ENCODE measurements around the gene KRT3. TPM values are rescaled to one million over a fixed set of nuclear protein-coding genes. Genes with fewer than 3 reads are reported as not detected.

The KRT3 gene
- total RNA-seq, 1 experiment from 2014 or later, result not detected

- no peak overlapping the region for H3K27ac ChIP-seq (ENCODE audit: low read depth, low read length, poor library complexity, severe bottlenecking)
- H3K4me3 ChIP-seq (ENCODE audit: low read depth, low read length, poor library complexity, severe bottlenecking), result no peak overlapping the region
- H3K4me1 ChIP-seq (ENCODE audit: insufficient read depth, low read length, poor library complexity, severe bottlenecking), result no peaks in the 10 kb centered on the region
- ChIA-PET POLR2A (ENCODE audit: low non-redundant PET) (no interaction called here), CTCF (no interaction called here)
- H3K27me3 ChIP-seq (replicated peaks; ENCODE audit: insufficient read depth, low read depth, low read length, poor library complexity), result no peaks in the 10 kb centered on the region
- BruUV-seq (replicated peaks), result no TSS peak
- no peak for DNase-seq (ENCODE audit: low spot score)
- no peaks in the 10 kb centered on the region for H3K9me3 ChIP-seq (ENCODE audit: low read depth, low read length, poor library complexity, severe bottlenecking)
- no peaks in the 10 kb centered on the region for H3K36me3 ChIP-seq (ENCODE audit: insufficient read depth, low read length, poor library complexity, severe bottlenecking)
- no peak for TF ChIP-seq EZH2 (IDR thresholded peaks at IDR 0.05; ENCODE audit: borderline replicate concordance, low read depth, low read length, poor library complexity, severe bottlenecking)
- no peak for TF ChIP-seq CTCF (conservative IDR thresholded peaks at IDR 0.05; ENCODE audit: low read depth, low read length)
- intact Hi-C loops (cut with micrococcal nuclease; ENCODE audit: unreplicated experiment), result no loop called here
Observed at GRCh38 chr12:52828591-52829021, 32.7 kb upstream of the KRT3 start.

- Histone ChIP-seq H3K27me3 (replicated peaks; ENCODE audit: insufficient read depth, low read depth, low read length, poor library complexity) (no peaks in the 10 kb centered on the region), H3K4me3 (ENCODE audit: low read depth, low read length, poor library complexity, severe bottlenecking) (no peak overlapping the region), H3K4me1 (ENCODE audit: insufficient read depth, low read length, poor library complexity, severe bottlenecking) (no peaks in the 10 kb centered on the region), H3K9me3 (ENCODE audit: low read depth, low read length, poor library complexity, severe bottlenecking) (no peaks in the 10 kb centered on the region), H3K36me3 (ENCODE audit: insufficient read depth, low read length, poor library complexity, severe bottlenecking) (no peaks in the 10 kb centered on the region), H3K27ac (ENCODE audit: low read depth, low read length, poor library complexity, severe bottlenecking) (no peak overlapping the region)
- TF ChIP-seq EZH2 (IDR thresholded peaks at IDR 0.05; ENCODE audit: borderline replicate concordance, low read depth, low read length, poor library complexity, severe bottlenecking) (no peak), CTCF (conservative IDR thresholded peaks at IDR 0.05; ENCODE audit: low read depth, low read length) (no peak)
- intact Hi-C loops (cut with micrococcal nuclease; ENCODE audit: unreplicated experiment), result no loop called here
- ChIA-PET CTCF (no interaction called here), POLR2A (ENCODE audit: low non-redundant PET) (no interaction called here)
- no TSS peak for BruUV-seq (replicated peaks)
- no peak for DNase-seq (ENCODE audit: low spot score)
Observed at GRCh38 chr12:52828156-52828555, 32.2 kb upstream of the KRT3 start.

- no peak overlapping the region for H3K4me3 ChIP-seq (ENCODE audit: low read depth, low read length, poor library complexity, severe bottlenecking)
- H3K9me3 ChIP-seq (ENCODE audit: low read depth, low read length, poor library complexity, severe bottlenecking), result no peaks in the 10 kb centered on the region
- no peak for DNase-seq (ENCODE audit: low spot score)
- H3K36me3 ChIP-seq (ENCODE audit: insufficient read depth, low read length, poor library complexity, severe bottlenecking), result no peaks in the 10 kb centered on the region
- BruUV-seq (replicated peaks), result no TSS peak
- intact Hi-C loops (cut with micrococcal nuclease; ENCODE audit: unreplicated experiment), result no loop called here
- POLR2A ChIA-PET (ENCODE audit: low non-redundant PET), result no interaction called here
- no peaks in the 10 kb centered on the region for H3K27me3 ChIP-seq (replicated peaks; ENCODE audit: insufficient read depth, low read depth, low read length, poor library complexity)
- H3K4me1 ChIP-seq (ENCODE audit: insufficient read depth, low read length, poor library complexity, severe bottlenecking), result no peaks in the 10 kb centered on the region
- no peak overlapping the region for H3K27ac ChIP-seq (ENCODE audit: low read depth, low read length, poor library complexity, severe bottlenecking)
- TF ChIP-seq CTCF (conservative IDR thresholded peaks at IDR 0.05; ENCODE audit: low read depth, low read length) (no peak), EZH2 (IDR thresholded peaks at IDR 0.05; ENCODE audit: borderline replicate concordance, low read depth, low read length, poor library complexity, severe bottlenecking) (no peak)
- CTCF ChIA-PET, result no interaction called here
Observed at GRCh38 chr12:52827499-52828090, 31.7 kb upstream of the KRT3 start.
